Body of pancreas (tissue), 4 donors: Measurements from ENCODE around the gene SCMH1.

ENCODE experiments used
- CTCF ChIP-seq, 7 experiments: fragments of 450-650 bp in 4 of 7; fragments of 200-600 bp in 3 of 7; sonication (generic) in 3 of 7; IDR thresholded peaks; one replicate each; pipeline ENCODE4 v1.5.1; 2016 to 2019; ENCODE audit warnings: antibody characterized with exemption in 7 of 7
- POLR2A ChIP-seq, 3 donors: fragments of 450-650 bp; IDR thresholded peaks; one replicate each; pipeline ENCODE4 v1.6.1; 2016; ENCODE audit warnings: antibody characterized with exemption in 3 of 3, mild to moderate bottlenecking in 2 of 3

DNA sequence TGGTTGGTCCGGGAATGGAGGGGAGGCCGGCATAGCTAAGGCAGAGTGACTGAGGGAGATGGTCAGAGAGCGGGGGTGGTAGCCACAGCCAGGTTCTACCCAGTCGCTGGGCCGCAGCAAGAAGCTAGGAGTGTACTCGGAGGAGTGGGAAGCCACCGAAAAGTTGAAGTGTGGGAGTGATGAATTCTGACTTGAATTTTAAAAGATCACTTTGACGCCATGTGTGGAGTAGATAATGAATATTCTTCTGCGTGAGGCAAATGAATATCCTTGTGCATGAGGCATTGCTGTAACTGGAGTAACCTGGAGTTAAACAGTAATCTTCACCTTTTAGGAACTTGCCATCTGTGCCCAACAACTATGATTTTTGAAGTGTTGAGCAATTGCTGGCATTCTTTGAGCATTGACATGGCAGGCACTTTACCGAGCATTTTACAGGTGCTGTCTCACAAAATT is 255.8 kb downstream of the SCMH1 start:
- TF ChIP-seq CTCF (IDR thresholded peaks at IDR 0.05) (no peak), POLR2A (IDR thresholded peaks at IDR 0.05) (no peak)
